NCI-H1105 (cell line): ENCODE measurements around the gene BTBD9.
"Not testable (repeated sequence)": the region's sequence is repeated elsewhere in the genome, so short reads cannot be mapped to it uniquely, and the experiment has no call there.

ENCODE experiments used
- DNase-seq: peaks from one replicate; lab custom pipeline; 2025; lab: John Stamatoyannopoulos, UW

Gene BTBD9

GRCh38 chr6:38144365-38144945 lies 495.3 kb downstream of the BTBD9 start:
- DNase-seq, result no peak

GRCh38 chr6:38143191-38144150 lies 496.3 kb downstream of the BTBD9 start:
- DNase-seq, result no peak

GRCh38 chr6:38142178-38142902 lies 497.4 kb downstream of the BTBD9 start:
- no peak for DNase-seq

- DNase-seq, result no peak
Measured at GRCh38 chr6:38141716-38142115, 498.0 kb downstream of the BTBD9 start.

GRCh38 chr6:38141085-38141484 lies 498.6 kb downstream of the BTBD9 start:
- no peak for DNase-seq

- DNase-seq, result no peak
Measured at GRCh38 chr6:38138374-38138773, 501.4 kb downstream of the BTBD9 start.

- DNase-seq, result no peak
Measured at GRCh38 chr6:38137608-38138265, 502.0 kb downstream of the BTBD9 start.

GRCh38 chr6:38136547-38136946 lies 503.2 kb downstream of the BTBD9 start:
- no peak for DNase-seq

- DNase-seq, result no peak
Measured at GRCh38 chr6:38134704-38135088, 505.0 kb downstream of the BTBD9 start.

- DNase-seq, result no peak
Measured at GRCh38 chr6:38133932-38134703, 505.6 kb downstream of the BTBD9 start.

- DNase-seq, result no peak
Measured at GRCh38 chr6:38131527-38131965, 508.2 kb downstream of the BTBD9 start.

- no peak for DNase-seq
Measured at GRCh38 chr6:38127284-38127683, 512.4 kb downstream of the BTBD9 start.

- not testable (repeated sequence) for DNase-seq
Measured at GRCh38 chr6:38124224-38124926, 515.4 kb downstream of the BTBD9 start.

- DNase-seq, result no peak
Measured at GRCh38 chr6:38119516-38119915, 520.2 kb downstream of the BTBD9 start.

- no peak for DNase-seq
Measured at GRCh38 chr6:38118791-38119365, 520.9 kb downstream of the BTBD9 start.
